Upper lobe of right lung (tissue), 1 donor: ENCODE measurements around the gene PDPK1. TPM values are rescaled to one million over a fixed set of nuclear protein-coding genes. Genes with fewer than 3 reads are reported as not detected.
A peak's percentile ranks its signal among the peaks of the same experiment; 100 is the strongest.
"Not testable (repeated sequence)": the region's sequence is repeated elsewhere in the genome, so short reads cannot be mapped to it uniquely, and the experiment has no call there.

Source experiments
- ATAC-seq: fragments of 200-7000 bp; cut with Tn5 transposase; one replicate; pipeline ENCODE4 v1.9.1; 2020; ENCODE audit warnings: mild to moderate bottlenecking, moderate library complexity
- DNase-seq: peaks from one replicate; pipeline ENCODE4 v3.0.0-alpha.2; 2020
- H3K27ac ChIP-seq: fragments of 200-600 bp; one replicate; pipeline ENCODE4 v1.8.0; 2022
- H3K27me3 ChIP-seq: fragments of 200-600 bp; one replicate; pipeline ENCODE4 v1.8.0; 2022; ENCODE audit warnings: mild to moderate bottlenecking
- H3K36me3 ChIP-seq: fragments of 200-600 bp; one replicate; pipeline ENCODE4 v1.8.0; 2022
- H3K4me1 ChIP-seq: fragments of 200-600 bp; one replicate; pipeline ENCODE4 v1.8.0; 2022
- H3K4me3 ChIP-seq: fragments of 200-600 bp; one replicate; pipeline ENCODE4 v1.8.0; 2022; ENCODE audit warnings: mild to moderate bottlenecking
- H3K9me3 ChIP-seq: fragments of 200-600 bp; one replicate; pipeline ENCODE4 v1.8.0; 2022
- intact Hi-C: fragments of 100-400 bp; cut with DNase I; formaldehyde crosslinking; loops from one replicate; pipeline ENCODE4 v1.11.0; 2022
- total RNA-seq: library from RNA; stranded (reverse); fragmentation: NEBNext Ultra II Directional; extraction: Animal tissue kit (Norgen Biotek cat#: 25700); gene quantifications from one replicate; pipeline ENCODE4 v1.2.1, GENCODE V29; 2021
- TF ChIP-seq, protein P1 (sequence below): fragments of 200-600 bp; IDR thresholded peaks from one replicate; pipeline ENCODE4 v1.8.0; 2022; ENCODE audit warnings: antibody characterized with exemption
- donor health status: DM: no; HTN: yes; CAD: no; lungs with severe emphysema.

PDPK1 gene
- total RNA-seq, 1 donor from 2014 or later = 90.9 TPM

DNA sequence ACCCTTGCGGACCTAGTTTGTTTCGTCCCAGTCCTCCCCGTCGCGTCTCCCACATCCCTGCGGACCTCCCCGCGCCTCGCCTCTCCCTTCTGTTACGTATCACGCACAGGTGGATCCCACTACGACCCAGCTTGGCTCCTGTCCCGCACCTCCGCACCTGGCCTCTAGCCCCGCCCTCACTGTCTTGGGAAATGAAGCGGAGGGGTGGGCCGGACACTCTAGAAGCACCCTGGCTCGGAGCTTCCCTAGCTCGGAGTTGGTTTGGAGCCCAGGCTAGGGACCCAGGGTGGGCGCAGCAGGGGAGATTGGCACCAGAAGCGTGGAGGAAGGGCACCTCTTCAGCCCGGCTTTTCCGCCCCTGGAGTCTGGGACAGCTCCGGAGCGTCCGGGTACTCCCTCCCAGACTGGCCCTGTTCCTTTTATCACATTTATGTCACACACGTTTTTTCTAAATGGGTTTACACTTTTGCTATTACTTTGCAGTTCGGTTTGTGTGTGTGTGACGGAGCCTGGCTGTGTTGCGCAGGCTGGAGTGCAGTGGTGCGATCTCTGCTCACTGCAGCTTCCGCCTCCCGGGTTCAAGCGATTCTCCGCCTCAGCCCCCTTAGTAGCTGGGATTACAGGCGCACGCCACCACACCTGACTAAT lies 5.2 kb upstream of the PDPK1 start:
- Histone ChIP-seq H3K27me3 (no peaks in the 10 kb centered on the region), H3K27ac (peak overlapping the region; percentile 89), H3K4me3 (peak overlapping the region; percentile 63), H3K9me3 (no peaks in the 10 kb centered on the region), H3K36me3 (peaks cover 25% of the 10 kb centered on the region), H3K4me1 (peaks cover 18% of the 10 kb centered on the region)
- ATAC-seq (peak; percentile 59), DNase-seq (peak; percentile 93)
- intact Hi-C loops = no loop called here
- TF ChIP-seq, protein P1, sequence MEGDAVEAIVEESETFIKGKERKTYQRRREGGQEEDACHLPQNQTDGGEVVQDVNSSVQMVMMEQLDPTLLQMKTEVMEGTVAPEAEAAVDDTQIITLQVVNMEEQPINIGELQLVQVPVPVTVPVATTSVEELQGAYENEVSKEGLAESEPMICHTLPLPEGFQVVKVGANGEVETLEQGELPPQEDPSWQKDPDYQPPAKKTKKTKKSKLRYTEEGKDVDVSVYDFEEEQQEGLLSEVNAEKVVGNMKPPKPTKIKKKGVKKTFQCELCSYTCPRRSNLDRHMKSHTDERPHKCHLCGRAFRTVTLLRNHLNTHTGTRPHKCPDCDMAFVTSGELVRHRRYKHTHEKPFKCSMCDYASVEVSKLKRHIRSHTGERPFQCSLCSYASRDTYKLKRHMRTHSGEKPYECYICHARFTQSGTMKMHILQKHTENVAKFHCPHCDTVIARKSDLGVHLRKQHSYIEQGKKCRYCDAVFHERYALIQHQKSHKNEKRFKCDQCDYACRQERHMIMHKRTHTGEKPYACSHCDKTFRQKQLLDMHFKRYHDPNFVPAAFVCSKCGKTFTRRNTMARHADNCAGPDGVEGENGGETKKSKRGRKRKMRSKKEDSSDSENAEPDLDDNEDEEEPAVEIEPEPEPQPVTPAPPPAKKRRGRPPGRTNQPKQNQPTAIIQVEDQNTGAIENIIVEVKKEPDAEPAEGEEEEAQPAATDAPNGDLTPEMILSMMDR = no peak

DNA sequence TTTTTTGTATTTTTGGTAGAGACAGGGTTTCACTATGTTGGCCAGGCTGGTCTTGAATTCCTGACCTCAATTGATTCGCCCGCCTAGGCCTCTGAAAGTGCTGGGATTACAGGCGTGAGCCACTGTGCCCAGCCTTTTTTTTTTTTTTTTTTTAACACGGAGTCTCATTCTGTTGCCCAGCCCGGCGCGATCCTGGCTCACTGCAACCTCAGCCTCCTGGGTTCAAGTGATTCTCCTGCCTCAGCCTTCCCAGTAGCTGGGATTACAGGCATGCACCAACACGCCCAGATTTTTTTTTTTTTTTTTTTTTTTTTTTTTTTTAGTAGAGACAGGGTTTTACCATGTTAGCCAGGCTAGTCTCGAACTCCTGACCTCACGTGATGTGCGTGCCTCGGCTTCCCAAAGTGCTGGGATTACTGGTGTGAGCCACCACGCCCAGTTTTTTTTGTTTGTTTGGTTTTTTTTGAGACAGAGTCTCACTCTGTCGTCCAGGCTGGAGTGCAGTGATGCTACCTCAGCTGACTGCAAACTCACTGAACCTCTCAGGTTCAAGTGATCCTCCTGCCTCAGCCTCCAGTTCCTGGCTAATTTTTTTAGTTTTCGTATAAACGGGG lies 4.6 kb upstream of the PDPK1 start:
- Histone ChIP-seq H3K27ac (peak overlapping the region; percentile 89), H3K4me3 (peak overlapping the region; percentile 63), H3K36me3 (peaks cover 18% of the 10 kb centered on the region), H3K4me1 (peaks cover 18% of the 10 kb centered on the region)
- ATAC-seq, H3K9me3 ChIP-seq, intact Hi-C loops, H3K27me3 ChIP-seq: not testable (repeated sequence)
- peak; percentile 64 for DNase-seq

DNA sequence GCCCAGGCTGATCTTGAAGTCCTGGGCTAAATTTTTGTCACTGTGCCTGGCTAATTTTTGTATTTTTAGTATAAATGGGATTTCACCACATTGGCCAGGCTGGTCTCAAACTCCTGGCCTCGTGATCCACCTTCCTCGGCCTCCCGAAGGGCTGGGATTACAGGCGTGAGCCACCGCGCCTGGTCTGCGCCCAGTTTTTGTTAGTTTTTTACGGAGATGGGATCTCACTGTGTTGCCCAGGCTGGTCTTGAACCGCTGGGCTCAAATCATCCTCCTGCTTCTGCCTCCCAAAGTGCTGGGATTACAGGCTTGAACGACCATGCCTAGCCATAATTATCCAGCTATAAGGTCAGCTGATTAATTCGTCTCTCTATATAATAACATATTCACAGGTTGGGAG lies 3.9 kb upstream of the PDPK1 start:
- H3K9me3 ChIP-seq = no peaks in the 10 kb centered on the region
- no peak overlapping the region for H3K4me3 ChIP-seq
- no peak overlapping the region for H3K27ac ChIP-seq
- peaks cover 21% of the 10 kb centered on the region for H3K4me1 ChIP-seq
- intact Hi-C loops = no loop called here
- ATAC-seq = no peak
- TF ChIP-seq, protein P1 = no peak
- H3K27me3 ChIP-seq = no peaks in the 10 kb centered on the region
- no peak for DNase-seq
- peaks cover 12% of the 10 kb centered on the region for H3K36me3 ChIP-seq

DNA sequence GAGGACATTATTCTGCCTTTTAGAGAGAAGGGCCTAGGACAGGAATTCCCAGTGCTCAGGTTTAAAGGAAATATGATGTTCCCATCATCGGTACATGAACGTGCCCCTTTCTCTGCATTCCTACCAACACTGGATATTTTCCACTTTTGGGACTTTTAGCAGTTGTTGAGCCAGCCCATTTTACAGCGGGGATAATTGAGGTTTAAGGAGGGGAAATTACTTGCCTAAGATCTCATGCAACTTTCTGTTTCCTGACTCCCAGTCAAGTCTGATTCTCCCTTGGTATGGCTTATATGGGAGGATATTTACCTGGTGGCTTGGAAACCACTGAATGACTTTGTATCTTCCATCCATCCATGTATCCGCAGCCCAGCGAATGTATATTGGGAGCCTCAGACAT lies 3.5 kb upstream of the PDPK1 start:
- ATAC-seq, H3K4me3 ChIP-seq, intact Hi-C loops, H3K27me3 ChIP-seq, H3K9me3 ChIP-seq, H3K36me3 ChIP-seq, H3K27ac ChIP-seq, DNase-seq: not testable (repeated sequence)
- peaks cover 25% of the 10 kb centered on the region for H3K4me1 ChIP-seq

DNA sequence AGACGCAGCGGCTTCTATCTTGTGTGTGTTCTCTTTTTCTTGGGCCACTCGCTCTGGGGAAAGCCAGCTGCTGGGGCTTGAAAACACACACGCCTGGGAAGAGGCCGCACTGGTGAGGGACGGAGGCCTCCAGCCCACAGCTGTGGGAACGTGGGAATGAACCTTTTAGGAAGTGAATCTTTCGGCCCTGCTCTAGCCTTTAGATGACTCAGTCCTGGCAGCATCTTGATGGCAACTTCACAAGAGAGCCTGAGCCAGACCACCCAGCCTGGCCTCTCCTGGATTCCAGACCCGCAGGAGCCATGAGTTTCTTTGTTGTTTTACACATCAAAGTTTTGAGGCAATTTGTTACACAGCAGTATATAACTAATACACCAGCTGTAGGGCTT lies 2.2 kb upstream of the PDPK1 start:
- DNase-seq = peak; percentile 69
- Histone ChIP-seq H3K4me1 (peaks cover 36% of the 10 kb centered on the region), H3K4me3 (no peak overlapping the region), H3K36me3 (peaks cover 4% of the 10 kb centered on the region), H3K27ac (peak overlapping the region; percentile 56), H3K9me3 (no peaks in the 10 kb centered on the region), H3K27me3 (no peaks in the 10 kb centered on the region)
- ATAC-seq = no peak
- TF ChIP-seq, protein P1 = no peak
- intact Hi-C loops = no loop called here

DNA sequence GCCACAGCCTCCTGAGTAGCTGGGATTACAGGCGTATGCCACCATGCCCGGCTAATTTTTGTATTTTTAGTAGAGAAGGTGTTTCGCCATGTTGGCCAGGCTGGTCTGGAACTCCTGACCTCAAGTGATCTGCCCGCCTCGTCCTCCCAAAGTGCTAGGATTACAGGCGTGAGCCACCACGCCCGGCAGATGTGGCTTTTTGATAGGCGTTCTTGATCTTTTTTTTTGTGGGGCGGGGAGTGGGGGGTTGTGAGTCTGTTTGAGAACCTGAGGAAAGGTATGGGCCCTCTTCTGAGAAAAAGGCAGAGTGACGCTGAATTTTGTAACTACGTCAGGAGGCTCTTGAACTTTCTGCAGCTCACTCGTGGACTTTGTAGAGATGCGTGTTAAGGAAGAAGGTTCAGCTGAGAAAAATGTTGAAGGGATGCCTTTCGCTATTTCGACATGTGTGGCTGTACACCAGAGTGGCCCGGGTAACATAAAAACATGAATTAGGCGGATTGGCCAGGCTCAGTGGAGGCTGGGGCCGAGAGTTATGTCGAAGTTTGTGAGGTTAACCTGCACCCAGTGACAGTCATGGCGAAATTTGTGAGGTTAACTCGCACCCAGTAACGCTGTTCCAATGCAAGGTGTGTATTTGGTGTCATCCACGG lies 1.5 kb downstream of the PDPK1 start:
- H3K9me3 ChIP-seq, H3K27me3 ChIP-seq, ATAC-seq, intact Hi-C loops, H3K27ac ChIP-seq, H3K36me3 ChIP-seq, DNase-seq: not testable (repeated sequence)
- Histone ChIP-seq H3K4me3 (peak overlapping the region; percentile 53), H3K4me1 (peaks cover 39% of the 10 kb centered on the region)

DNA sequence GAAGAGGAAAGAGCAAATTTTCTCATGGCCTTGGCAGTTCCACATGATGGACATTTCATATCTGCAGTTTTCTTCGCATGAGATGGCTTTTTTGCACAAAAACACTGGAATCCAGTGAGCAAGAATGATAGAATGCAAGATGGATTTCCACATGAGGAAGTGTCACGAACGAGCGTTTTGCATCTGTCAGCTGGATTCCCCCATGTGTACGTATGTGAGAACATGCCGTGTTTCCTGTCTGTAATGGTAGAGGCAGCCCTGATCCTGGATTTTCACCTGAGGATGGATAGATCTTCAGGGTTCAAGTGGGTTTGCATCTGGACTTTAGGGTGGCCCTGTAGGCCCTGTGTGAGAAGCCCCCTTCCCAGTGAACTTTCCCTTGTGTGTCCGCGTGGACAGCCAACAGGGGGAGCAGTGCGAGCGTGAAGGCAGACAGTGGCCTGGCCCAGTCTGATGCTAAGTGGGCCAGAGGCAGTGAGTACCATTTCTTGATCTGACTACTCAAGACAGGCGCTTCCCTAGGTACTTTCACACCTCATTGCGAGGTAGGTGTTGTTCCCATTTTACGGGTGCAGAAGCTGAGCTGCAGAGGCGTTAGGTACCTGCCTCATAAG lies 2.1 kb downstream of the PDPK1 start:
- H3K4me1 ChIP-seq = peaks cover 39% of the 10 kb centered on the region
- H3K4me3 ChIP-seq, H3K27me3 ChIP-seq, ATAC-seq, H3K9me3 ChIP-seq, H3K27ac ChIP-seq, H3K36me3 ChIP-seq, intact Hi-C loops: not testable (repeated sequence)
- DNase-seq = peak; percentile 71
- TF ChIP-seq, protein P1 = peak; percentile 45

DNA sequence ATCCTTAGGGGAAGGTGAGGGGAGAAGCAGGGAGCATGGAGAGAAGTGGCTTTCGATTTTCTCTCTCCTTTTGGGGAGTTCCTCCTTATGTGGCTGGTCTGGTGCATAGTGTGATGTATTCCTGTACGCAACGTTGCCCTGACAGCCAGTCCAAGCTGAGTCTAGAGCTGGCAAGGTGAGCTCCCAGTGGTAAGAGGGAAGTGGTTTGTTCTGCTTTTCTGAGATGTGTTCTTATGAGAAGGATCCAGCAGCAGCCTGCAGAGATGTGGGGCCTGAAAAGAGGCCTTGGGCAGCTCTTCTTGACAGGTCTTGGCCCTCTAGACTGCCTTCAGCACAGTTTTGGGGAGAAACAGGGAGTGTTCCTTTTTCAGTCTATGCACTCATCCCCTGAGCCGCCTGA lies 3.1 kb downstream of the PDPK1 start:
- H3K9me3 ChIP-seq, intact Hi-C loops, ATAC-seq, H3K27me3 ChIP-seq, H3K4me3 ChIP-seq, H3K27ac ChIP-seq, DNase-seq, H3K36me3 ChIP-seq: not testable (repeated sequence)
- H3K4me1 ChIP-seq = peaks cover 39% of the 10 kb centered on the region

DNA sequence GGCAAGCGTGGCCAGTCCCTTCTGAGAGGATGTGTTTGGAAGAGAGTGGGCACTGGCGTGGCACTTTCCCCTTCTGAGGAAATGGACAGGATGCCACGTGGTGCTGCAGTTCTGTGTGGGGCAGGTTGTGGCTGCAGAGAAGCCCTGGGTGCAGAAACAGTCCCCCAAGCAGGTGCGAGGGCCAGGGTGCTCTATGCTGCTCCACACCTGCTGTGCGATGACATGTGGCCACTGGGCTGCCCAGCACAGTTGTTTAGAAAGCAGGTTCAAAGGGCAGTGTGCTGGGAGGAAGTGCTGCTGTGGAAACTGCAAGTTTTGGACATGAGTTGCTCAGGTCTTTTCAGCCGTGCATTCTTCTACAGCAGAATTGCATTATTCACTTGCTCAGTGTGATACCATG lies 3.6 kb downstream of the PDPK1 start:
- peaks cover 34% of the 10 kb centered on the region for H3K4me1 ChIP-seq
- H3K27me3 ChIP-seq, H3K27ac ChIP-seq, intact Hi-C loops, ATAC-seq, H3K4me3 ChIP-seq, H3K36me3 ChIP-seq, H3K9me3 ChIP-seq: not testable (repeated sequence)
- peak; percentile 53 for DNase-seq

DNA sequence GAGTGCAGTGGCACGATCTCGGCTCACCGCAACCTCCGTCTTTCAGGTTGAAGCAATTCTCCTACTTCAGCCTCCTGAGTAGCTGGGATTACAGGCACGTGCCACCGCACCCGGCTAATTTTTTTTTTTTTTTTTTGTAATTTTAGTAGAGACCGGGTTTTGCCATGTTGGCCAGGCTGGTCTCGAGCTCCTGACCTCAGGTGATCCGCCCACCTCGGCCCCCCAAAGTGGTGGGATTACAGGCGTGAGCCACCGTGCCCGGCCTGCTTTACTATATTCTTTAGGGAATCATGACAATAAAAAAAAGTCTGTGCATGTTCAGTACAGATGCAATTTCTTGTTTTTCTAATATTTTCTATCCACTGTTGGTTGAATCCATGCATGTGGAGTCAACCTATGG lies 6.0 kb downstream of the PDPK1 start:
- H3K27me3 ChIP-seq, intact Hi-C loops, H3K36me3 ChIP-seq, ATAC-seq, H3K4me3 ChIP-seq, H3K9me3 ChIP-seq, DNase-seq, H3K27ac ChIP-seq: not testable (repeated sequence)
- peaks cover 24% of the 10 kb centered on the region for H3K4me1 ChIP-seq
